HepG2 (cell line): ENCODE results near the gene RAE1. TPM values are rescaled to one million over a fixed set of nuclear protein-coding genes. Genes with fewer than 3 reads are reported as not detected.

Experiments used
- ATAC-seq: fragments of 200-7000 bp; cut with Tn5 transposase; 3 replicates; pipeline ENCODE4 v1.9.1; 2020; ENCODE audit warnings: mild to moderate bottlenecking, moderate library complexity
- BruUV-seq: library from RNA; stranded (reverse); fragments of 400-500 nt; replicated peaks from 2 replicates; lab custom pipeline; 2021; lab: Mats Ljungman, UMichigan
- CTCF ChIA-PET: fragments of 300-600 bp; formaldehyde crosslinking; extraction: SDS; loops from one replicate; lab custom pipeline; 2021; ENCODE audit warnings: low total read pairs, inconsistent platforms, low intra/inter-chr PET ratio; lab: Yijun Ruan, JAX
- POLR2A ChIA-PET: fragments of 350-600 bp; sonication (Branson Sonifier 250); formaldehyde crosslinking; loops from one replicate; lab custom pipeline; 2020; ENCODE audit warnings: antibody characterized with exemption, inconsistent platforms; lab: Yijun Ruan, JAX
- DNase-seq: peaks from one replicate; pipeline ENCODE4 v3.0.0-alpha.2; 2015; ENCODE audit warnings: low spot score
- FAIRE-seq: peaks from 3 replicates; lab custom pipeline; 2011; peaks lifted over from hg19 to GRCh38; lab: Jason Lieb, UNC
- H2AFZ ChIP-seq: one replicate; pipeline ENCODE4 v1.6.1; 2011; ENCODE audit warnings: low read length, inconsistent platforms
- H3K27ac ChIP-seq: fragments of 300-600 bp; 3 replicates; pipeline ENCODE4 v1.8.0; 2011; ENCODE audit warnings: mixed run types, mild to moderate bottlenecking, mixed read lengths, low read length, inconsistent platforms; ENCODE audit not compliant: insufficient read depth; ENCODE audit errors: extremely low read length
- H3K27me3 ChIP-seq, 2 experiments: fragments of 200-600 bp in 1 of 2; 2 replicates in 1 of 2; 3 replicates in 1 of 2; pipeline versions ENCODE4 v1.6.0 to v1.8.0; 2011; ENCODE audit warnings: low read length in 2 of 2, mild to moderate bottlenecking in 2 of 2, moderate library complexity in 2 of 2, inconsistent platforms in 1 of 2; ENCODE audit not compliant: insufficient read depth in 2 of 2, control insufficient read depth in 1 of 2
- H3K36me3 ChIP-seq, 2 experiments: fragments of 200-600 bp in 1 of 2; replicated peaks in 1 of 2; 2 replicates in 1 of 2; 3 replicates in 1 of 2; pipeline versions ENCODE4 v1.5.1 to v1.8.0; 2011; ENCODE audit warnings: low read length in 2 of 2, inconsistent platforms in 1 of 2; ENCODE audit not compliant: insufficient read depth in 2 of 2, control insufficient read depth in 1 of 2
- H3K4me1 ChIP-seq: 2 replicates; pipeline ENCODE4 v1.5.1; 2012; ENCODE audit warnings: low read length, inconsistent platforms; ENCODE audit not compliant: insufficient read depth
- H3K4me2 ChIP-seq: 2 replicates; pipeline ENCODE4 v1.6.0; 2011; ENCODE audit warnings: low read depth, low read length, inconsistent platforms
- H3K4me3 ChIP-seq, 3 experiments: fragments of 200-600 bp in 1 of 3; sonication (generic), shearing (Covaris generic) in 1 of 3; replicated peaks in 1 of 3; 2 replicates each; pipeline ENCODE4 v1.5.1; 2011 to 2016; ENCODE audit warnings: low read length in 3 of 3, inconsistent platforms in 2 of 3, low read depth in 2 of 3, mild to moderate bottlenecking in 2 of 3, control low read depth in 1 of 3, mixed read lengths in 1 of 3; ENCODE audit not compliant: insufficient read depth in 1 of 3
- H3K79me2 ChIP-seq: one replicate; pipeline ENCODE4 v1.6.1; 2011; ENCODE audit warnings: low read length, inconsistent platforms; ENCODE audit not compliant: insufficient read depth
- H3K9ac ChIP-seq: 2 replicates; pipeline ENCODE4 v1.6.0; 2011; ENCODE audit warnings: mild to moderate bottlenecking, low read depth, low read length, inconsistent platforms; ENCODE audit not compliant: insufficient read depth
- H3K9me3 ChIP-seq: 2 replicates; pipeline ENCODE4 v1.5.1; 2012; ENCODE audit warnings: mild to moderate bottlenecking, low read length
- H4K20me1 ChIP-seq: 2 replicates; pipeline ENCODE4 v1.6.0; 2011; ENCODE audit warnings: inconsistent platforms, mild to moderate bottlenecking, low read length, moderate library complexity; ENCODE audit not compliant: insufficient read depth
- ARID2 ChIP-seq: sonication (generic); formaldehyde crosslinking; IDR thresholded peaks from 2 replicates; pipeline ENCODE4 v1.8.1; 2022; ENCODE audit warnings: mild to moderate bottlenecking, missing genetic modification reagents, borderline replicate concordance
- PATZ1 ChIP-seq: sonication (generic); formaldehyde crosslinking; IDR thresholded peaks from 2 replicates; pipeline ENCODE4 v1.4.0; 2020; ENCODE audit warnings: missing genetic modification reagents
- TBX3 ChIP-seq: fragments of 450-650 bp; IDR thresholded peaks from 2 replicates; pipeline ENCODE4 v1.6.1; 2017; ENCODE audit warnings: antibody characterized with exemption, mild to moderate bottlenecking, inconsistent platforms, borderline replicate concordance
- ZBTB37 ChIP-seq: sonication (generic); formaldehyde crosslinking; IDR thresholded peaks from 2 replicates; pipeline ENCODE4 v1.4.0; 2020; ENCODE audit warnings: mild to moderate bottlenecking, missing genetic modification reagents
- ZNF232 ChIP-seq: sonication (generic); formaldehyde crosslinking; IDR thresholded peaks from 2 replicates; pipeline ENCODE4 v1.4.0; 2020; ENCODE audit warnings: missing genetic modification reagents, borderline replicate concordance
- ZNF782 ChIP-seq: sonication (generic); formaldehyde crosslinking; IDR thresholded peaks from 2 replicates; pipeline ENCODE4 v1.4.0; 2020; ENCODE audit warnings: missing genetic modification reagents, mild to moderate bottlenecking, borderline replicate concordance
- WGBS: methylation state at CpG from one replicate; pipeline ENCODE4 v1.1.6; 2017; ENCODE audit warnings: low lambda C conversion rate; 5-methylcytosine and 5-hydroxymethylcytosine counted together
- in situ Hi-C: cut with HindIII; loops from 2 replicates; pipeline ENCODE4 v1.10.0; 2017; ENCODE audit warnings: low pct_unique_long_range_greater_than_20kb; ENCODE audit not compliant: extremely low pct_ligation_motif_present
- intact Hi-C: fragments of 100-400 bp; cut with micrococcal nuclease; formaldehyde crosslinking; loops from one replicate; pipeline ENCODE4 v1.10.0; 2022; ENCODE audit not compliant: unreplicated experiment
- polyA plus RNA-seq, 8 experiments: library from polyadenylated mRNA; depleted of rRNA in 3 of 8; stranded (reverse) in 7 of 8; unstranded in 1 of 8; fragments of >200 nt; fragmentation: Illumina TruSeq in 4 of 8; extraction: Trizol in 4 of 8; gene quantifications; 2 replicates each; pipeline versions ENCODE4 v1.2.1 to v1.2.3, GENCODE V29; 2011 to 2016; ENCODE audit warnings: low read depth in 4 of 8, missing spikeins in 1 of 8, mixed read lengths in 1 of 8; ENCODE audit not compliant: insufficient read depth in 1 of 8
- total RNA-seq, 5 experiments: library from RNA; depleted of rRNA; stranded (reverse); fragments of >200 nt; fragmentation: Illumina TruSeq; extraction: Trizol; gene quantifications; 2 replicates each; pipeline ENCODE4 v1.2.3, GENCODE V29; 2016; ENCODE audit warnings: low read depth in 1 of 5
- TF ChIP-seq, protein P1 (sequence below): sonication (generic); formaldehyde crosslinking; IDR thresholded peaks from 2 replicates; pipeline ENCODE4 v1.8.0; 2023; ENCODE audit warnings: mild to moderate bottlenecking, missing genetic modification reagents

Gene RAE1
- total and polyA plus RNA-seq, 2 of the 13 experiments (the other 11 are each of a cell fraction or from before 2014, with no cell fraction given), result 36.1 to 72.9 TPM

DNA sequence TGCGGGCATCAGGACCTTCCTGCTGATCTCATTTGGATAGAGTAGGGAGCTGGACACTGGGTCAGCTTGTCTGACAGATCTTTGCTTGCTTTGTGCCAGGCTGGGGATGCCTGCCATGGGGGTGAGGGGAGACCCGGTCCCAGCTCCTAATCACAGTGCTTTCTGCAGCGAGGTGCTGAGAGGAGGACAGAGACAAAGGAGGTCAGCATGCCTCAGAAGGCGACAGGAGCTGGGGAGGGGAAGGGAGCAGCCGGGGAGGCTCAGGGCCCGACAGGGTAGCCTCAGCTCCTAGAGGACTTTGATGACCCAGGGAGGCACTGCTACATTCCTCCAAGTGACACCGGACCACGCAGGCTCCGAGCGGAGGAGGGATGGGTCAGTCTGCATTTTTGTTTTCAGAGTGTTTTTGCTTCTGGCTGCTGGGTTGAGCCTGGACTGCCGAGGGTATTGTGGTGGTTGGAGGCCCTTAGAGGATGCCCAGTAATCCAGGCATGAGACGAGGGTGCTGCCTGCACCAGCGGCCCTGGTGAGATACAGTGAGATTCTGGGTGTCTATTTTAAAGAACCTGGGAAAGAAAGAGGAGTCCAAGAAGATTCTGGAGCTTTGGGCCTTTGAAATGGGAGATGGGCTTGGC is 48.0 kb downstream of the RAE1 start:
- H3K4me2 ChIP-seq, result no peak overlapping the region
- BruUV-seq, result no TSS peak
- H2AFZ ChIP-seq, result no peak overlapping the region
- TF ChIP-seq ARID2, result no peak
- no peak for TF ChIP-seq ZNF232
- no peak for TF ChIP-seq ZNF782 (CRISPR knock-in tag)
- no peak for TF ChIP-seq PATZ1 (CRISPR knock-in tag)
- TF ChIP-seq, all 625 proteins: peak for 0
- ATAC-seq, result no peak
- peaks cover 32 to 68% of the 10 kb centered on the region in 2 experiments for H3K36me3 ChIP-seq
- intact Hi-C loops (no loop called here), in situ Hi-C loops (loop anchor here (25.0 kb wide), 1 partner anchor 813 kb away; no protein-coding TSS in a partner anchor)
- no peak for FAIRE-seq
- ChIA-PET POLR2A (interaction anchor here (0.6 kb wide), 1 partner anchor 10 kb away, joined by 3 read pairs; no protein-coding TSS in a partner anchor), CTCF (no interaction called here)
- no peak overlapping the region for H3K4me3 ChIP-seq
- H3K27ac ChIP-seq, result no peak overlapping the region
- no peaks in the 10 kb centered on the region for H3K9me3 ChIP-seq
- no peaks in the 10 kb centered on the region for H3K27me3 ChIP-seq
- no peak overlapping the region for H3K9ac ChIP-seq
- H3K79me2 ChIP-seq, result no peaks in the 10 kb centered on the region
- no peaks in the 10 kb centered on the region; the same call in 1 of the 2 replicates for H4K20me1 ChIP-seq
- WGBS, result 93% methylated on average over 13 of the region's 13 CpGs
- H3K4me1 ChIP-seq, result no peaks in the 10 kb centered on the region
- DNase-seq, result no peak

DNA sequence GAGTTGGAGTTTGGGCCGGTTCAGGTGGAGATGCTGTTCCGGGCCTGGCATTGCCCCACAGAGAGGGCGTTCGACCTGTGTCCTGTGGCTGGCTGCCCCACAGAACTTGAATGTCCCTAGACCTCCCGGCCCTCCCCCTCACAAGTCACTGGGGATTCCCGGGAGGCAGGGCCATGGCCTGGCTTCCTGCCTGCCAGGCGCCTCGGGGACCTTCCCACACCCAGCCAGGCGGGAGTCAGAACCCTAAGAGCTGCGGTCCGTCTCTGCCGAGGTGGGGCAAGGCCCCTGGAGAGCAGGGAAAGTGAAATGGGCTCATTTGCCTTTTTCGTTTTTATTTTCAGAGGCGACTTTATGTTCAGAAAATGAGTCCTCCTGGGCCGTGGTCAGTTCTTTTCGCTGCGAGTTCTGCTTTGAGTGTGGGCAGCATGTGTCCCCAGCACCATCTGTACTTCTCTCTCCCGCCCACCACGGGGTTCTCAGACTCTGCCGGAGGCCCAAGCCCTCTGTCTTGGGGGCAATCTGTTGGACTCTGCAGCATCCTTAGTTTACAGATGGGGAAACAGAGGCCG is 48.6 kb downstream of the RAE1 start:
- Histone ChIP-seq H3K27ac (no peak overlapping the region), H3K4me2 (no peak overlapping the region), H3K36me3 (peaks cover 34 to 70% of the 10 kb centered on the region in 2 experiments), H4K20me1 (no peaks in the 10 kb centered on the region), H3K27me3 (no peaks in the 10 kb centered on the region), H3K9me3 (no peaks in the 10 kb centered on the region), H3K79me2 (no peaks in the 10 kb centered on the region), H3K9ac (no peak overlapping the region), H3K4me3 (no peak overlapping the region), H3K4me1 (no peaks in the 10 kb centered on the region), H2AFZ (no peak overlapping the region)
- DNase-seq, result no peak
- ChIA-PET POLR2A (no interaction called here), CTCF (no interaction called here)
- no TSS peak for BruUV-seq
- 94% methylated on average over 21 of the region's 21 CpGs for WGBS
- TF ChIP-seq TBX3 (no peak), ZBTB37 (CRISPR knock-in tag) (no peak)
- TF ChIP-seq, protein P1, sequence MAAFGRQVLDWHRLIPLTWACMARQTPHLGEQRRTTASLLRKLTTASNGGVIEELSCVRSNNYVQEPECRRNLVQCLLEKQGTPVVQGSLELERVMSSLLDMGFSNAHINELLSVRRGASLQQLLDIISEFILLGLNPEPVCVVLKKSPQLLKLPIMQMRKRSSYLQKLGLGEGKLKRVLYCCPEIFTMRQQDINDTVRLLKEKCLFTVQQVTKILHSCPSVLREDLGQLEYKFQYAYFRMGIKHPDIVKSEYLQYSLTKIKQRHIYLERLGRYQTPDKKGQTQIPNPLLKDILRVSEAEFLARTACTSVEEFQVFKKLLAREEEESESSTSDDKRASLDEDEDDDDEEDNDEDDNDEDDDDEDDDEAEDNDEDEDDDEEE (CRISPR knock-in tag), result no peak
- intact Hi-C loops (no loop called here), in situ Hi-C loops (loop anchor here (25.0 kb wide), 1 partner anchor 813 kb away; no protein-coding TSS in a partner anchor)
- ATAC-seq, result no peak
- no peak for FAIRE-seq
